NCI-H446 (cell line): ENCODE measurements around the gene TBXAS1.
"Not testable (repeated sequence)": the region's sequence is repeated elsewhere in the genome, so short reads cannot be mapped to it uniquely, and the experiment has no call there.

ENCODE experiments used
- DNase-seq, 2 experiments: peaks; one replicate each; lab custom pipeline; 2025; lab: John Stamatoyannopoulos, UW

The TBXAS1 gene

DNA sequence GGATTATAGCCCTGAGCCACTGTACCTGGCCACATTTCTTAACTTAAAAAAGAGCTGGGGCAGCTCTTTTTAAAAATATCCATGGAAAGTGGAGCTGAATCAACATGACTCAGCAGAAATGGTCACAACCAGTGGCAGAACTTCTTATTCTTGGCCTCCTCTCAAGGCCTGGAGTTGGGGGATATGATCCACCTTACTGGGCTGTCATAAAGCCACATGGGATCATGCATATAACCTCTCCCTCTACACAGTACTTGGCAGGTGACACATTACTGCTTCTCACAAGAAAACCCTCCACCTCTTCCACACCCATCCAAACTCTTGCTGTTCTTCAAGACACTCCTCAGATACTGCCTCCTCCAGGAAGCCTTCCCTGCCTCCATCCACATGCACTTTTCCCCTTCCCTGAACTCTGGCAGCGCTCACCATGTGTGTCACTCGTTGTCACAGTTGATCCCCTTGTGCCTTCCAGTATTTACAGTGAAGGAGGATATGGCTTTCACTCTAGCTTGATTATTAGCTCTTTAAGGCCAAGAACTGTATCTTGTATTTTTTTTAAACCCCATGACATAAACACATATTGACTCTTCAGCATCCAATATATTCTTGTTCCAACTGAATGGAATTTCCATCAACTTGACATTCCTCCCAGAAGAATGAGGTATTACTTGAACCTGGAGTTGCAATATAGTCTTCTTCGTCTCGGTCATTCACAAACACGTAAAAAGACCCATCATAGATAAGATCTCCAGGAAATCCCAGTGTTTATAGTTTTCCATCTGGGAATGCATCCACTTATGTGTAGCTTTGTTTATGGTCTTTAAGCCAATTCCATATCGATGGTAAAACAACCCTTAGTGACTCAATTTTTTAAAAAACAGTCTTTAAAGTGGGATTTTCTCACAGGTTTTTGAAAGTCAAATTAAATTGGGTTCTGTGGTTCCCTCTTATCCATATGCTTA lies 85.5 kb downstream of the TBXAS1 start:
- no peak for DNase-seq

DNA sequence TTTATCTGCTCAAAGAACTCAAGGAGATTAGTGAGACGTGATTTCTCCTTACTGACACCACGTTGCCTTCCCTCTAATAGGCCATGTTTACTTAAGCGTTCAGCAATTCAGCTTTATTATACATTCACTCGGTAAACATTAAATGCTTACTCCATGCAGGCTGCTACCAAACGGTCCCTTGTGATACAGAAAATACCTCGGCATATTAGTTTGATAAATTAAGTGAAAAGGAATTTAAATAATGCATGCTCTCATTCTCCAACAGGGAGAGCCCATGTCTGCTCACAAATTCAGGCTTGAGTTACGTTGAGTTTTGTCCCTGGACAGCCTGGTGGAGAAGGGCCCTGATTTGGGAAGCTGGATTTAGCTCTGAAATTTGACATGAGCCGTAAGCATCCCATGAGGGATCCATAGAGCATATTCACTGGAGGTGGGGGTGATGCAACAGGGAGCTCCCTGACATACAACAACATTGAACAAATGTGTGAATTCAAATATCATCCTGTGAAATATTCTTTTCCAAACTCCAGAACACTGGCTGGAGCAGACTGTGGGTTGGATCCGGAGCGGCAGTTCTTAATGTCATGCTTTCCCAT lies 86.3 kb downstream of the TBXAS1 start:
- no peak for DNase-seq

- DNase-seq: no peak
These were observed 87.0 kb downstream of the TBXAS1 start for GRCh38 chr7:139915864-139916716.

- DNase-seq: no peak
These were observed 87.8 kb downstream of the TBXAS1 start for GRCh38 chr7:139916717-139917395.

- no peak for DNase-seq
These were observed 88.8 kb downstream of the TBXAS1 start for GRCh38 chr7:139917851-139918250.

GRCh38 chr7:139918480-139918879 lies 89.4 kb downstream of the TBXAS1 start:
- no peak for DNase-seq

GRCh38 chr7:139923090-139923489 lies 94.0 kb downstream of the TBXAS1 start:
- no peak for DNase-seq

GRCh38 chr7:139924461-139924860 lies 95.4 kb downstream of the TBXAS1 start:
- no peak for DNase-seq

DNA sequence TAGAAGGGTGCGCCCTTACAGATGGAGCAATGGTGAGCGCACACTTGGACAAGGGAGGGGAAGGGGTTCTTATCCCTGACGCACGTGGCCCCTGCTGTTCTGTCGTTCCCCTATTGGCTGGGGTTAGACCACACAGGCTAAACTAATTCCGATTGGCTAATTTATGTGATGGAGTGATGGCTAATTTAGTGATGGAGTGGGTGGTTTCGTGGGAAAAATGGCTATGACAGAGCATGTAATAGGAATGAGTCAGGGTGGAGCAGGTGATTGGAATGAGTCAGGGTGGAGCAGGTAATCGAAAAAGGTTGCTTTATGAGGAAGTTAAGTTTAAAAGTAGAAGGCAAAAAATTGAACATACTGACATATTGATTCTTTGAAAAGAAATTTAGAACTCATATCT lies 100.2 kb downstream of the TBXAS1 start:
- DNase-seq: not testable (repeated sequence)

GRCh38 chr7:139930286-139930965 lies 101.4 kb downstream of the TBXAS1 start:
- DNase-seq: no peak

- no peak for DNase-seq
These were observed 102.3 kb downstream of the TBXAS1 start for GRCh38 chr7:139931190-139931934.

DNA sequence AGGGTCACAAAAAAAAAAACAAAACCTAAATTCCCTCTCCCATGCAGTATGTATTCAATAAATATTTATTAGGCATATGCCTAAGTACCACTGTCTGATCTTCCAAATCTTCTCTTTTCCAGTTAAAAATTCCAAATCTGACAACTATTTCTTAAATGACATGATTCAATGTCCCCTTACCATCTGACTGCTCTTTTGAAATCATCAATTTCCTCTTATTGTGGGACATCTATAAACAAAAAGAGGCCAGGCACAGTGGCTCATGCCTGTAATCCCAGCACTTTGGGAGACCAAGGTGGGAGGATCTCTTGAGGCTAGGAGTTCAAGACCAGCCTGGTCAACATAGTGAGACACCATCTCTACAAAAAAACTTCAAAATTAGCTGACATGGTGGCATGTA lies 103.5 kb downstream of the TBXAS1 start:
- no peak for DNase-seq

DNA sequence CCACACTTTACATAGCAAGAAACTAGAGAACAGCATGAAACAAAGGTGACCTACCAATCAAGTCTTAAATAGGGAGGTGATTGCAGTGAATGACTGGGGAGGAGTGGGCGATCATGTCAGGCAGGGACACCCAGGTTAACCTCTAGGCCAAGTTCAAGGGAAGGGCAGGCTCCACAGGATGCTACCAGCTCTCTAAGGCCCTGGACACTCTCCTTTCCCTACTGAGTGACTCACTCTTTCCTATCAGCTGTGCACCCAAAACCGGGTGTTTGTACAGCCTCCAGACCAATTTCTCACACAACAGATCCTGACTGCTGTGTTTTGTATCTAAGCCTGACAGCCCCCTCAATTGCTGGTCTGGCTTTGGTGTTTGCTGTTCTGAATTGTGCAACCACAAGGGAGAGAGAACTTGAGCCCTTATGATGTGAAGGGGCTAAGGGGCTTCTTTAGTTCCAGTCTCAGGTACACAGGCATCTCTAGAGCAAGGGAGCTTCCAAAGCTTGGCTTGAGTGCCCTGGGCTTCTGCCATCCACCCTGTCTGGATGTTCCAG lies 107.8 kb downstream of the TBXAS1 start:
- DNase-seq: no peak

GRCh38 chr7:139937715-139938114 lies 108.7 kb downstream of the TBXAS1 start:
- no peak for DNase-seq

- no peak for DNase-seq
These were observed 111.8 kb downstream of the TBXAS1 start for GRCh38 chr7:139940866-139941265.

- DNase-seq: no peak
These were observed 112.4 kb downstream of the TBXAS1 start for GRCh38 chr7:139941421-139941820.

GRCh38 chr7:139941866-139942265 lies 112.8 kb downstream of the TBXAS1 start:
- DNase-seq: no peak

DNA sequence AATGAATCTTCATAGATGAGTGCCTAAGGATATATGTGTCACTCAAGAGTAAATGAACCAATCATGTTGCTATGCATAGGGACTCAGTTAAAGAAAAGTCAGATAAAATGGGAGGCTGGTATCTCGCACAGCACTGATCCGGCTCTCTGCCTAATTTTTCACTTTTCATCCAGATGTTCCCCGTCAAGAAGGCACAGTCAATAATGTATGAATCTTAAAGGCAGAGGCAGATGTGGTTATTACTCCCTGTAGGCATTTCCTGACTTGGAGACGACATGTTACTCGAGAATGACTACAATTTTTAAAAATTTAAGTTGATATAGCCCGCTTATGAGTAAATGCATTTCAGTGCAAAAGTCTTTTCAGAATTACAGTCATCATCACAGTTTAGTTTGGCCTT lies 113.6 kb downstream of the TBXAS1 start:
- DNase-seq: no peak

GRCh38 chr7:139943401-139943800 lies 114.3 kb downstream of the TBXAS1 start:
- DNase-seq: no peak

DNA sequence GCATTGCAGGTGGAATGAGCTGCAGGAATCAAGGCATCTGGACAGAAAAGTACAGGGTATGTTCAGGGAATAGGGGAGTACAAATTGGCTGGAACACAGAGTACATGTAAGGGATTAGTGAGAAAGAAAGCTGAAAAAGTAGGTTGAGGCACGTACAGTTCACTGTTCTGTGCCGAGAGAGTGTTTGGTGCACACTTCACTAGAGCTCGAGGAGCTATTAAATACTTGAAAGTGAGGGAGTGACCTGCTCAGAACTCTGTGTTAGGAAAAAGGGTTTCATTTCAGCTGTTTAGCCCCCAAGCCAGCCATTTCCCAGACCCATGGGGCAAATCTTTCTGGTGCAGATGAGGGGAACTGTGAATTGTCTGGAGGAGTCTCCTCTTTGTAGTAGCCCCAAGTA lies 115.2 kb downstream of the TBXAS1 start:
- no peak for DNase-seq
